ENCODE measurements around the gene SREBF1.

GRCh38 chr17:17834974-17835373 is 1.8 kb downstream of the SREBF1 start:
- TF ChIP-seq CTCF (IDR thresholded peaks at IDR 0.05) (no peak), POLR2A (IDR thresholded peaks at IDR 0.05) (no peak)
